Stimulated activated memory B cell treated with anti-CD40 and anti-IgM and Interleukin-4, amounts not matched to agents 10 μg/mL and 1 μg/mL and 100 μg/mL, for 72 hours (primary cell): ENCODE results near the gene SHCBP1L.
A peak's percentile ranks its signal among the peaks of the same experiment; 100 is the strongest.

ENCODE experiments used
- ATAC-seq: fragments of 150-1000 bp; cut with Tn5 transposase; 2 replicates; pipeline ENCODE4 v1.10.0; 2021
- H3K27ac Mint-ChIP-seq: one replicate; pipeline ENCODE4 v1.8.0; 2022; ENCODE audit warnings: mild to moderate bottlenecking, mixed read lengths
- H3K27me3 Mint-ChIP-seq: one replicate; pipeline ENCODE4 v1.8.0; 2022; ENCODE audit warnings: mixed read lengths
- H3K36me3 Mint-ChIP-seq: one replicate; pipeline ENCODE4 v1.8.0; 2022; ENCODE audit warnings: mixed read lengths
- H3K4me1 Mint-ChIP-seq: one replicate; pipeline ENCODE4 v1.8.0; 2022; ENCODE audit warnings: mixed read lengths
- H3K4me3 Mint-ChIP-seq: one replicate; pipeline ENCODE4 v1.8.0; 2022; ENCODE audit warnings: mild to moderate bottlenecking, moderate library complexity, mixed read lengths
- H3K9me3 Mint-ChIP-seq: one replicate; pipeline ENCODE4 v1.8.0; 2022; ENCODE audit warnings: mixed read lengths

SHCBP1L gene

DNA sequence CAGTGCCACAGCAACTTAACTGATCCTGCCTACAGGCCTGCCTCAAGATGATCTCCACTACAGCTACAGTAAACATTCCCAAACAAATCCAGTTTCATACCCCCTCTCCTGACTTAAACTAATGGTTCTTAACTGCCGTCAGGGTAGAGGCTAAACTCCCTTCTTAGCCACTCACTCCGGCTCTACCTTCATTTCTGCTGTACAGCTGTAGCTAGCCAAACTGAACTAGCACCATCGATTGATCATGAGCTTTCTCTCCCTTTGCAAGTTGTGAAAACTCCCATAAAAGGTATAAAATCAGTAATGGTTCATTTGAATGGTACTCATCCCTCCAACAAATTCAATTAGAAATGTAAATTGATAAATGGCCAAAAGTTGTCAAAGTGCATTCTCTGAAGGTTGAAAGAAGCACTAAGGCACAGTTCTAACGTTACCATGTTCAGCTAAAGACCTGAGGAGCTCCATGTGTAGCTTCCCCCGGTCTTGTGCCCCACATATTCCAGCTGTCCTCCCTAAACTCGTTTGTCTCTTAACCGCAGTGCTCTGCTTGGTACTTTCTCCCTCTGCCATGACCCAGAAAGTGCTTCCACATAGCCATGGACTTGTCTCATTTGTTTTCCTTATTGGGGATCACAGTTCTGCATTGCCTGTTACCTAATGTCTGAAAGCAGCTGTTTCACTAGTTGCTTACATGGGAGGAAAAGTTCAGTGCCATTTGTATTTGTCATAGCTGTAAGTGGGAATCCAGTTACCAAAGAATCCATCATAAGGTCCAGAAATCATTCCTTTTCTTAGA is 64.0 kb downstream of the SHCBP1L start:
- Mint-ChIP-seq H3K9me3 (peaks cover 5% of the 10 kb centered on the region), H3K27me3 (no peaks in the 10 kb centered on the region), H3K4me1 (peaks cover 7% of the 10 kb centered on the region), H3K36me3 (peaks cover 50% of the 10 kb centered on the region), H3K27ac (no peak overlapping the region), H3K4me3 (no peak overlapping the region)
- no peak for ATAC-seq

DNA sequence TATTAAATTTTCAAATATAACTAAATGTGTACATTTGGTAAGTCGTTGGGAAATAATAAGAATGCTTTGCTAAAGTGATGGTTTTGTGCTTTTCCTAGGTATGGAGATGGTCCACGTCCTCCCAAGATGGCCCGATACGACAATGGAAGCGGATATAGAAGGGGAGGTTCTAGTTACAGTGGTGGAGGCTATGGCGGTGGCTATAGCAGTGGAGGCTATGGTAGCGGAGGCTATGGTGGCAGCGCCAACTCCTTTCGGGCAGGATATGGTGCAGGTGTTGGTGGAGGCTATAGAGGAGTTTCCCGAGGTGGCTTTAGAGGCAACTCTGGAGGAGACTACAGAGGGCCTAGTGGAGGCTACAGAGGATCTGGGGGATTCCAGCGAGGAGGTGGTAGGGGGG is 66.0 kb downstream of the SHCBP1L start:
- Mint-ChIP-seq H3K4me1 (peaks cover 7% of the 10 kb centered on the region), H3K4me3 (no peak overlapping the region), H3K36me3 (peaks cover 64% of the 10 kb centered on the region), H3K27ac (no peak overlapping the region), H3K27me3 (no peaks in the 10 kb centered on the region), H3K9me3 (peaks cover 3% of the 10 kb centered on the region)
- ATAC-seq: no peak

DNA sequence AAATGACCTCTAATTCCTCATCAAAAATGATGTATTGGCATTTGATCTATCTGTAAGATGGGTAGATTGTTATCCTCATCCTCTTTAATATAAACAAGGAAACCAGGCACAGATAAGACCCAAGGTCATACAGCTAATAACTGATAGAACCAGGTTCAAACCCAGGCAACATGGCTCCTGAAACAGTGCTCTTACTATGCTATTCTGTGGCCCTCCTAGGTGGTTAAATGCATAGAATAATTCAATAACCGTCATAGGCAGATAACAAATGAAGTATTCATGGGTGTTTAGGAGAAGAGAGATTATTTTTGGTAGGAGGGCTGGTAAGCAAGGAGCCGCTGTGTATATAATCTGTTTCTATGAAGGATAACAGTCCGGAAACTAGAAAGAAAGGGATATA is 67.4 kb downstream of the SHCBP1L start:
- H3K27ac Mint-ChIP-seq: no peak overlapping the region
- no peaks in the 10 kb centered on the region for H3K27me3 Mint-ChIP-seq
- H3K4me1 Mint-ChIP-seq: peaks cover 7% of the 10 kb centered on the region
- H3K4me3 Mint-ChIP-seq: no peak overlapping the region
- peaks cover 77% of the 10 kb centered on the region for H3K36me3 Mint-ChIP-seq
- no peak for ATAC-seq
- H3K9me3 Mint-ChIP-seq: no peaks in the 10 kb centered on the region

DNA sequence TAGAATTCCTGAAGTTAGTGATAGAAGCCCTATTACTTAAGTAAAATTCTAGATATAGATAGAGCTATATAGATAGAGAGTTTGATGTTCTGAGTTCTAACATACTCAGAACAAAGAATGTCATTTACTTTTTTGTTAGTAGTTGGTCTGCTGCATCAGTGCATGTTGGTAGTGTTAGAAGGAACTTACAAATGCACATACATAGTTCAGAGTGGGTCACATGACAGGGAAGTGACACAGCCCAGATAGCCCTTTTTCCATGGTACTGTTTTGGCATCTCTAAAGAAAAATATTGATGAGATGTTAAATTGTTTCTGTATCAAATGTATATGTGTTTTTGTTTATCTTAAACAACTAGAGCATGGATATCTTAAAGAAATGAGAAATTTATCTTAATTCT is 68.1 kb downstream of the SHCBP1L start:
- peaks cover 7% of the 10 kb centered on the region for H3K4me1 Mint-ChIP-seq
- no peak for ATAC-seq
- no peak overlapping the region for H3K4me3 Mint-ChIP-seq
- H3K27me3 Mint-ChIP-seq: no peaks in the 10 kb centered on the region
- H3K36me3 Mint-ChIP-seq: peaks cover 83% of the 10 kb centered on the region
- H3K27ac Mint-ChIP-seq: no peak overlapping the region
- H3K9me3 Mint-ChIP-seq: no peaks in the 10 kb centered on the region

DNA sequence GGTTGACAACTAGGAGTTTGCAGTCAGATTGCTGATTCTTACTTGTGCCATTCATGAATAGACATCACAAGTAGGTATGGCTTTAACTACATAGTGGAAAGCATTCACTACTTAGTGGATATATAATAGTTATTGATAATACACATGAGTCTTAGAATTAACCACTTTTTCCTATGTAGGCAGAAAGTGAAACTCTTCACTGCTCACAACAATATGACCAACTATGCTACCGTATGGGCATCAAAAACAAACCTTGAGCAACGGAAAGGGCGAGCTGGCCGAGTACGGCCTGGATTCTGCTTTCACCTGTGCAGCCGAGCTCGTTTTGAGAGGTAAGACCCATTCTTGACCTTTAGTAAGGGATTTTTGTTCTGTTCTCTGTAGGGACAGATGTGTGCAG is 75.1 kb downstream of the SHCBP1L start:
- Mint-ChIP-seq H3K4me1 (no peaks in the 10 kb centered on the region), H3K4me3 (no peak overlapping the region), H3K27ac (no peak overlapping the region), H3K27me3 (no peaks in the 10 kb centered on the region), H3K36me3 (peaks cover 82% of the 10 kb centered on the region), H3K9me3 (no peaks in the 10 kb centered on the region)
- ATAC-seq: no peak

DNA sequence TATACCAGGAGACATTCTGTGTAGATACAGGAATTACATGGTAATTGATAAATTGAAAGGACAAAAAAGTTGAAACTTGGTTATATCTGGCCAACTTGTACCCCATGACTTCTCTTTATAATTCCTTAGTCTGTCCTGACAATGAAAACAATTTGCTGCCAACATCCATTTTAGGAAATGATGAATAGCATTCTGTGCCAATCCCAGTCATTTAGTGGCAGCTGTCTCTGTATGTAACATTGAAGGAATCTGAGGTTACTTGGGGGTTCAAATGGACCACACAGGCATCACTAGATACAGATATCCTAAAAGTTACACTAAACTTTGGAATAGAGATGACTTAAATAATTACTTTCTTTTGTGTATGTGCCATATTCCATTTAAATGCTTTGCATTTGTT is 75.6 kb downstream of the SHCBP1L start:
- Mint-ChIP-seq H3K9me3 (no peaks in the 10 kb centered on the region), H3K27me3 (no peaks in the 10 kb centered on the region), H3K4me3 (no peak overlapping the region), H3K27ac (no peak overlapping the region), H3K36me3 (peaks cover 79% of the 10 kb centered on the region), H3K4me1 (no peaks in the 10 kb centered on the region)
- ATAC-seq: no peak

DNA sequence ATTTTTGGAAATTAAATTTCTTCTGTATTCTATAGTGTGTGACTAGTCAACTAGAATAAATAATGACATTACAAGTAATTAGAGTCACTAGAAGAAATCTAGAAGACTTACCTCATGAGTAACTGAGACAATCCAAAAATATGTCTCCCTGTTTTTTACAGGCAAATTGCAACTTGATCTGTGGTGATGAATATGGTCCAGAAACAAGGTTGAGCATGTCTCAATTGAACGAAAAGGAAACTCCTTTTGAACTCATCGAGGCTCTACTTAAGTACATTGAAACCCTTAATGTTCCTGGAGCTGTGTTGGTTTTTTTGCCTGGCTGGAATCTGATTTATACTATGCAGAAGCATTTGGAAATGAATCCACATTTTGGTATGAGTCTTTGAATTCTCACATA is 77.1 kb downstream of the SHCBP1L start:
- Mint-ChIP-seq H3K27ac (no peak overlapping the region), H3K27me3 (no peaks in the 10 kb centered on the region), H3K4me1 (no peaks in the 10 kb centered on the region), H3K36me3 (peaks cover 77% of the 10 kb centered on the region), H3K9me3 (no peaks in the 10 kb centered on the region), H3K4me3 (no peak overlapping the region)
- no peak for ATAC-seq

DNA sequence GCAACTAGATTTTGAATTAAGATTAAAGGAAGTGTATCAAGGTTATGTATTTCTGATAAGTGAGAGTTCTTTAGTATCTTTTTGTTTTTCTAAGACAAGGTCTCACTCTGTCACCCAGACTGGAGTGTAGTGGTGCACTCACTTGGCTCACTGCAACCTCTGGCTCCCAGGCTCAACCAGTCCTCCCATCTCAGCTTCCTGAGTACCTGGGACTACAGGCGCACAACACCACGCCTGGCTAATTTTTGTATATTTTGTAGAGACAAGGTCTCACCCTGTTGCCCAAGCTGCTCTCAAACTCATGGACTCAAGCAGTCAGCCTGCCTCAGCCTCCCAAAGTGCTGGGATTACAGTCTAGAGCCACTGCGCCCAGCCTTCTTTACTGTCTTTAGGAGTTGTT is 80.1 kb downstream of the SHCBP1L start:
- Mint-ChIP-seq H3K36me3 (peaks cover 64% of the 10 kb centered on the region), H3K27me3 (no peaks in the 10 kb centered on the region), H3K4me1 (no peaks in the 10 kb centered on the region), H3K27ac (peak overlapping the region; percentile 8), H3K4me3 (no peak overlapping the region), H3K9me3 (no peaks in the 10 kb centered on the region)
- ATAC-seq: no peak

DNA sequence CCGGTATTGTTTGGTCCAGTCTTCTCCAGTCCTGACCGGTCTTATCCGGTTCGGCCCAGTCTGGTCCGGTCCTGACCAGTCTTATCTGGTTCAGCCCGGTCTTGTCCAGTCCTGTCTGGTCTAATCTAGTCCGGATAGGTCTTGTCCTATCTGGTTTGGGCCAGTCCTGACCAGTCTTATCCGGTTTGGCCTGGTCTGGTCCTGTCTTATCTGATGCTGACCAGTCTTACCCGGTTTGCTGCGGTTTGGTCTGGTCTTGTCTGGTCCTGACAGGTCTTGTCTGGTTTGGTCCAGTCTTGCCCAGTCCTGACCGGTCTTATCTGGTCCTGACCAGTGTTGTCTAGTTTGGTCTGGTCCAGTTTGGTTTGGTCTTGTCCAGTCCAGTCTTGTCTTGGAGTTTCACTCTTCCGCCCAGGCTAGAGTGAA is 83.7 kb downstream of the SHCBP1L start:
- Mint-ChIP-seq H3K4me1 (no peaks in the 10 kb centered on the region), H3K27ac (no peak overlapping the region), H3K36me3 (peaks cover 79% of the 10 kb centered on the region), H3K9me3 (no peaks in the 10 kb centered on the region), H3K4me3 (no peak overlapping the region), H3K27me3 (no peaks in the 10 kb centered on the region)
- no peak for ATAC-seq

DNA sequence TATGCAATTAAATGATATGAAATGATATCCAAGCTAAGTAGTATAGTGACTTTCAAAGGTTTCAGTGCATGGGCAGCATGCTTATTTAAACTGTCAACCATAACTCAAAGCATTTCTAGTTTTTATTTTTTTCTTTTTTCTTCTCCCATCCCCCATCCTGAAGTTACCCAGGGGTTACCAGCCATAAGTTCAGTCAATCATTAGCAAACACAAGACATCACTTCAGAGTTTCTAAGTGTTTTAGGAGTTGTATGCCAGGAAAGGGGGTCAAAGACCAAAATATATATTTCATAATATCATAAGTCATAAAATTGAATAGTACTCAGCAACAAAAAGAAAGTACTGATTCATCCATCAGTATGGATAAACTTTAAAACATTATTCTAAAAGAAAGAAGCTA is 85.1 kb downstream of the SHCBP1L start:
- Mint-ChIP-seq H3K4me1 (no peaks in the 10 kb centered on the region), H3K9me3 (no peaks in the 10 kb centered on the region), H3K36me3 (peaks cover 68% of the 10 kb centered on the region), H3K4me3 (no peak overlapping the region), H3K27ac (no peak overlapping the region), H3K27me3 (no peaks in the 10 kb centered on the region)
- ATAC-seq: no peak

DNA sequence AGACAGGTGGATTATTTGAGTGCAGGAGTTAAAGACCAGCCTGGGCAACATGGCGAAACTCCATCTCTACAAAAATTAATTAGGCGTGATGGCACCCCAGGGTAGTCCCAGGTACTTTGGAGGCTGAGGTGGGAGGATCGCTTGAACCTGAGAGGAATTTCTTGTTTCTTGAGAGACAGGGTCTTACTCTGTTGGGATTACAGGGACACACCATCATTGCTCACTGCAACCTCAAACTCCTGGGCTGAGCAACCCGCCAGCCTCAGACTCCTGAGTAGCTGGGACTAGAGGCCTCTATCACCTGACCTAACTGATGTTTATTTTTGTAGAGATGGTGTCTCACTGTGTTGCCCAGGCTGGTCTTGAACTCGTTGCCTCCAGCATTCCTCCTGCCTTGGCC is 89.0 kb downstream of the SHCBP1L start:
- ATAC-seq: no peak
- Mint-ChIP-seq H3K36me3 (peaks cover 62% of the 10 kb centered on the region), H3K9me3 (no peaks in the 10 kb centered on the region), H3K4me3 (no peak overlapping the region), H3K27me3 (no peaks in the 10 kb centered on the region), H3K4me1 (no peaks in the 10 kb centered on the region), H3K27ac (no peak overlapping the region)

DNA sequence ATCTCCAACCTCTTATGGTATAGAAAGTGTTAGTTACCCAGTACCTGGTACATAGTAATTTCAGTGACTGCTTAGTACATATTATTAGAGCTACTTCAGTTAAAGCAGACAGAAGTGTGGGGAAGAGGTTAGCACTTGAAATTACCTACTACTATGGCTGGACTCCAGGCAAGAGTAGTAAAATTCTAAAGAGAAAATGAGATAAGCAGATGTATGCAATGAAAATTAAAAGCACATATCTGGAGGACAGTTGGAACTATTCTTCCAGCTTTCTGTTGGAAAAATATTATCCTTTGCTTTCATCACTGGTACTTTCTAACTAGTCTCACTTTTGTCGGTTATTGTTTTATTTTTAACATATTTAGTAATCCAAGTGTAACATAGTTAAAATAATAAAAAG is 90.1 kb downstream of the SHCBP1L start:
- Mint-ChIP-seq H3K36me3 (peaks cover 72% of the 10 kb centered on the region), H3K27me3 (no peaks in the 10 kb centered on the region), H3K9me3 (no peaks in the 10 kb centered on the region), H3K27ac (no peak overlapping the region), H3K4me3 (no peak overlapping the region), H3K4me1 (no peaks in the 10 kb centered on the region)
- no peak for ATAC-seq

DNA sequence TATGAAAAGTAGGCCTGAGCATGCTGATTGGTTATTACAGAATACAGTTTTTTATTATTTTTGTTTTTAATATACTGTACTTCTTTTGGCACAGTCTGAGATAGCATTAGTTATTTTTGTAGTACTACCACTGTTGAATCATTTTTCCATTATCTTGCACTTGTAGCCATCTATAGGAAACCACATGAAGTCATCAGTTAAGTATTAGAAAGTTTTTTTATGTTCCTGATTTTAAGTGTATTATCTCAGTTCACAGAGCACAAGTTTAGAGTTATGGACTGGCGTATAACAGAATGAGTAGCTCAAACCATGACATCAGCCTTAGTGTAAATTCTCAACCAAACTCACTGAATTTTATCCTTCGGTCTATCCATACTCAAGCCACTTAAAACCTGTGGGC is 91.0 kb downstream of the SHCBP1L start:
- H3K27me3 Mint-ChIP-seq: no peaks in the 10 kb centered on the region
- H3K4me3 Mint-ChIP-seq: no peak overlapping the region
- H3K27ac Mint-ChIP-seq: no peak overlapping the region
- no peaks in the 10 kb centered on the region for H3K9me3 Mint-ChIP-seq
- H3K4me1 Mint-ChIP-seq: no peaks in the 10 kb centered on the region
- no peak for ATAC-seq
- H3K36me3 Mint-ChIP-seq: peaks cover 67% of the 10 kb centered on the region

DNA sequence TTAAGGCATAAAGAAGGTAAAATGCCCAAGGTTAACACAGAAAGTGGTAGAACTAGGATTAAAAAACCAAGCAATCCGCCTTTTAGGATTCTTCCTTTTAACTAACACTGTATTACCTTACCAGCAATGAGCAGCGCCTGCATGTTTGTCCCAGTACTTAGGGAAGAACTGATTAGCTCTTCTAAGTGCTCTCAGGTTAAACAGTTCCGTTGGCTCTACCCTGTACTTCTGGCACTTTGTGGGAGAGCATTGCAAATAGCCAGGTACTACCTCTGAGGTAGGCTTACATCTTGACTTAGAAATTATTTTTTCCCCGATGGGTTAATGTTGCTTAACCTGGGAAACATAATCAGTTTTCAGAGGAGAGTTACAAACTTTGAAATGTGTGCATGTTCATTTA is 92.3 kb downstream of the SHCBP1L start:
- H3K9me3 Mint-ChIP-seq: no peaks in the 10 kb centered on the region
- H3K4me3 Mint-ChIP-seq: no peak overlapping the region
- no peaks in the 10 kb centered on the region for H3K4me1 Mint-ChIP-seq
- no peak overlapping the region for H3K27ac Mint-ChIP-seq
- no peak for ATAC-seq
- H3K27me3 Mint-ChIP-seq: no peaks in the 10 kb centered on the region
- H3K36me3 Mint-ChIP-seq: peaks cover 55% of the 10 kb centered on the region

DNA sequence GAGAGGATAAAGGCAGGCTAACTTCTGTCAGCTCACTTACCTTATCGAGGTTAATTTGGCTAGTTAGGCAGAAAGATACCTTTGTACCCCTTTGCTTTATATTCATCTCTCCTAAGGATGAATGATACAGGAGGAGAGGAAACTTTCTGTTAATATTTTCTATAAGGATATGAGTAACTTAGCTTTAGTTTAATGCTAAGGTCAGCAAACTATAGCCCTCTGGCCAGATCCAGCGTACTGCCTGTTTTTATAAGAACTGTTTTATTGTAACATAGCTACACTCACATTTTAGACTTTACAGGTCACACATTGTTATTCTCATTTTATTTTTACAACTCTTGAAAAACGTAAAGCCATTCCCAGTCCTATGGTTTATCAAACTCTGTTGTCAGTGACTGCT is 95.8 kb downstream of the SHCBP1L start:
- H3K27ac Mint-ChIP-seq: no peak overlapping the region

DNA sequence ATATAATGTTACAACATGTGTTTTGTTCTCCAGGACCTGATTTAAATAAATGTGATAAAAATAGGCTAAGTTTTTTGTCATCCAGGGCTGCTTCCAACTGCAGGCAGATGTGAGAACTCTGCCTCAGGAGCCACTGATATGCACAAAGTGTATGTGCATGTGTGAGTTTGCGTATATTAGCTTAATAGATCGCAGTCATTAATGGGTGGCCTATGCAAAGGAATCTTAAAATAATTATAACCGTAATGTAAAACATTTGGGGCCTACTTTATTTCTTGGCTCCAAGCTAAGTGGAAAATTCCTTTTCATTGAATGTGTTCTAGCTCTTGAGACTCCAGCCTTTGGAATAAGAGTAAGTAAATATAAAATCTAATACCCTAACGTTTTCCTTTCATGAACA is 97.1 kb downstream of the SHCBP1L start:
- Mint-ChIP-seq H3K36me3 (peaks cover 51% of the 10 kb centered on the region), H3K4me3 (no peak overlapping the region), H3K27me3 (no peaks in the 10 kb centered on the region), H3K4me1 (peaks cover 2% of the 10 kb centered on the region), H3K9me3 (no peaks in the 10 kb centered on the region), H3K27ac (no peak overlapping the region)
- no peak for ATAC-seq

More for the DNA sequence above, 95.8 kb downstream of the SHCBP1L start:
- Mint-ChIP-seq H3K4me1 (no peaks in the 10 kb centered on the region), H3K27me3 (no peaks in the 10 kb centered on the region), H3K4me3 (no peak overlapping the region), H3K36me3 (peaks cover 53% of the 10 kb centered on the region), H3K9me3 (no peaks in the 10 kb centered on the region)
- ATAC-seq: no peak
